RWPE1 (cell line): ENCODE data around the gene LRRC74B.
"Not testable (repeated sequence)": the region's sequence is repeated elsewhere in the genome, so short reads cannot be mapped to it uniquely, and the experiment has no call there.

ENCODE experiments used
- CTCF ChIA-PET: fragments of 350-600 bp; sonication (Branson Sonifier 250); formaldehyde crosslinking; extraction: SDS; loops from one replicate; lab custom pipeline; 2021; lab: Yijun Ruan, JAX
- POLR2A ChIA-PET: fragments of 400-600 bp; formaldehyde crosslinking; extraction: SDS; loops from one replicate; lab custom pipeline; 2020; ENCODE audit warnings: antibody characterized with exemption; ENCODE audit not compliant: low non-redundant PET; lab: Yijun Ruan, JAX
- DNase-seq: peaks from one replicate; pipeline ENCODE4 v3.0.0; 2012; ENCODE audit warnings: low spot score
- H3K27ac ChIP-seq: fragments of 450-650 bp; 2 replicates; pipeline ENCODE4 v1.5.1; 2017
- TF ChIP-seq, protein P1 (sequence below): fragments of 450-650 bp; conservative IDR thresholded peaks from 2 replicates; pipeline ENCODE4 v1.5.1; 2017; ENCODE audit warnings: low read depth, mild to moderate bottlenecking

LRRC74B gene

GRCh38 chr22:21079493-21079892, 33.7 kb downstream of the LRRC74B start:
- no peak for DNase-seq
- CTCF ChIA-PET, result no interaction called here
- H3K27ac ChIP-seq, result no peak overlapping the region
- POLR2A ChIA-PET, result interaction anchor here (0.7 kb wide), 1 partner anchor 108 kb away, joined by 4 read pairs; no protein-coding TSS in a partner anchor
- TF ChIP-seq, protein P1, sequence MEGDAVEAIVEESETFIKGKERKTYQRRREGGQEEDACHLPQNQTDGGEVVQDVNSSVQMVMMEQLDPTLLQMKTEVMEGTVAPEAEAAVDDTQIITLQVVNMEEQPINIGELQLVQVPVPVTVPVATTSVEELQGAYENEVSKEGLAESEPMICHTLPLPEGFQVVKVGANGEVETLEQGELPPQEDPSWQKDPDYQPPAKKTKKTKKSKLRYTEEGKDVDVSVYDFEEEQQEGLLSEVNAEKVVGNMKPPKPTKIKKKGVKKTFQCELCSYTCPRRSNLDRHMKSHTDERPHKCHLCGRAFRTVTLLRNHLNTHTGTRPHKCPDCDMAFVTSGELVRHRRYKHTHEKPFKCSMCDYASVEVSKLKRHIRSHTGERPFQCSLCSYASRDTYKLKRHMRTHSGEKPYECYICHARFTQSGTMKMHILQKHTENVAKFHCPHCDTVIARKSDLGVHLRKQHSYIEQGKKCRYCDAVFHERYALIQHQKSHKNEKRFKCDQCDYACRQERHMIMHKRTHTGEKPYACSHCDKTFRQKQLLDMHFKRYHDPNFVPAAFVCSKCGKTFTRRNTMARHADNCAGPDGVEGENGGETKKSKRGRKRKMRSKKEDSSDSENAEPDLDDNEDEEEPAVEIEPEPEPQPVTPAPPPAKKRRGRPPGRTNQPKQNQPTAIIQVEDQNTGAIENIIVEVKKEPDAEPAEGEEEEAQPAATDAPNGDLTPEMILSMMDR, result no peak

GRCh38 chr22:21080435-21081137, 34.8 kb downstream of the LRRC74B start:
- TF ChIP-seq, protein P1, result no peak
- no peak for DNase-seq
- H3K27ac ChIP-seq, result no peak overlapping the region
- ChIA-PET POLR2A (no interaction called here), CTCF (no interaction called here)

GRCh38 chr22:21082248-21082647, 36.5 kb downstream of the LRRC74B start:
- ChIA-PET POLR2A (no interaction called here), CTCF (no interaction called here)

DNA sequence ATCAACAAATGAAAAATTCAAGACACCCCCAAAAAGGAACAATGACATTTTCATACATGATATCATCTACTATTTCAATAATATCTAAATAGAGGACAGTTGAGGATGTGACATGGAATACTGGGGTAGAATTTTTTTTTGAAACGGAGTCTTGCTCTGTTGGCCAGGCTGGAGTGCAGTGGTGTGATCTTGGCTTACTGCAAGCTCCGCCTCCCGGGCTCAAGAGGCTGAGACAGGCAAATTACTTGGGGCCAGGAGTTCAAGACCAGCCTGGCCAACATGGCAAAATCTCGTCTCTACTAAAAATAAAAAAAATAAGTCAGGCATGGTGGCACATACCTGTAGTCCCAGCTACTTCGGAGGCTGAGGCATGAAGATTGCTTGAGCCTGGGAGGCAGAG, 41.4 kb downstream of the LRRC74B start:
- ChIA-PET POLR2A (no interaction called here), CTCF (no interaction called here)
- H3K27ac ChIP-seq, result no peak overlapping the region
- TF ChIP-seq, protein P1, result no peak
- no peak for DNase-seq

More at GRCh38 chr22:21082248-21082647, 36.5 kb downstream of the LRRC74B start:
- no peak overlapping the region for H3K27ac ChIP-seq
- DNase-seq, result no peak
- TF ChIP-seq, protein P1, result no peak

- DNase-seq, H3K27ac ChIP-seq, POLR2A ChIA-PET: not testable (repeated sequence)
- CTCF ChIA-PET, result interaction anchor here (0.6 kb wide), 1 partner anchor 152 kb away, joined by 3 read pairs; no protein-coding TSS in a partner anchor
These were observed 42.2 kb downstream of the LRRC74B start for GRCh38 chr22:21087926-21088325.

DNA sequence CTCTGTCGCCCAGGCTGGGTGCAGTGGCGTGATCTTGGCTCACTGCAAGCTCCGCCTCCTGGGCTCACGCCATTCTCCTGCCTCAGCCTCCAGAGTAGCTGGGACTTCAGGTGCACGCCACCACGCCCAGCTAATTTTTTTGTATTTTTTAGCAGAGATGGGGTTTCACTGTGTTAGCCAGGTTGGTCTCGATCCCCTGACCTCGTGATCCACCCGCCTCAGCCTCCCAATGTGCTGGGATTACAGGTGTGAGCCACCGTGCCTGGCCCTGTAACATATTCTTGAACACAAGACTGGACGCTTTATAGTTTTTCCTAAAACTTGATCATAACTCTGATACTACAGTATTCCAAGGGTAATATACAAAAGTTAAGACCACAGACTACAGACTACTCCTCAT, 45.5 kb downstream of the LRRC74B start:
- POLR2A ChIA-PET, DNase-seq: not testable (repeated sequence)
- CTCF ChIA-PET, result interaction anchor here (0.5 to 0.7 kb wide), 2 partner anchors 10 to 16 kb away, joined by 3 to 4 read pairs; no protein-coding TSS in a partner anchor

DNA sequence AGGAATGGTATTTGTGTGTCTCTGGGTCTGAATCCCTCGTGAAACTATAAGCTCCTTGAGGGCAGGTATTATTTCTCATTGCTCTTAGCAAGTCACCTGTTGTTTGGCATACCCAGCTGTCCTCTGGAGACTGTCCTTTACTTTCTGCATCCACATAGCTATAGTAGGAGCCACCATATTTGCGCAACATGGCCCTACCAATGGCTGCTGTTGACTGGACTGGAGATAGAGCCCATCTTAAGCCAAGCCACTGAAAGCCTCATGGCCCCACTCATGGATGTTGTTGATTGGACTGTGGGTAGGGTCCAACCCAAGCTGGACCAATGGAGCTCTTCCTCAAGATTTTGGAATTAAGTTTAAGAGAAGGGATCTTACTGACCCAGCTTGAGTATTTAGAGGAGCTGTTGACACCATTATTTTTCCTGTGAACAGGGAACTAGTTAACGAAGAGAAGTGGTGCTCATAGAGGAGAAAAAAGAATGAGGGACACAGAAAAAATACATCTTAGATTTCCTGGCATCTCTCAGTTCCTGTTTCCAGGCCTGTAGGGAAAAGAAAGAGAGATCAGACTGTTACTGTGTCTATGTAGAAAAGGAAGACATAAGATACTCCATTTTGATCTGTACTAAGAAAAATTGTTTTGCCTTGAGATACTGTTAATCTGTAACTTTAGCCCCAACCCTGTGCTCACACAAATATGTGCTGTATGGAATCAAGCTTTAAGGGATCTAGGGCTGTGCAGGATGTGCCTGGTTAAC, 47.2 kb downstream of the LRRC74B start:
- no peak for DNase-seq
- ChIA-PET CTCF (no interaction called here), POLR2A (no interaction called here)
- TF ChIP-seq, protein P1, result no peak
- no peak overlapping the region for H3K27ac ChIP-seq

More for the DNA sequence above, 45.5 kb downstream of the LRRC74B start:
- H3K27ac ChIP-seq, result not testable (repeated sequence)

DNA sequence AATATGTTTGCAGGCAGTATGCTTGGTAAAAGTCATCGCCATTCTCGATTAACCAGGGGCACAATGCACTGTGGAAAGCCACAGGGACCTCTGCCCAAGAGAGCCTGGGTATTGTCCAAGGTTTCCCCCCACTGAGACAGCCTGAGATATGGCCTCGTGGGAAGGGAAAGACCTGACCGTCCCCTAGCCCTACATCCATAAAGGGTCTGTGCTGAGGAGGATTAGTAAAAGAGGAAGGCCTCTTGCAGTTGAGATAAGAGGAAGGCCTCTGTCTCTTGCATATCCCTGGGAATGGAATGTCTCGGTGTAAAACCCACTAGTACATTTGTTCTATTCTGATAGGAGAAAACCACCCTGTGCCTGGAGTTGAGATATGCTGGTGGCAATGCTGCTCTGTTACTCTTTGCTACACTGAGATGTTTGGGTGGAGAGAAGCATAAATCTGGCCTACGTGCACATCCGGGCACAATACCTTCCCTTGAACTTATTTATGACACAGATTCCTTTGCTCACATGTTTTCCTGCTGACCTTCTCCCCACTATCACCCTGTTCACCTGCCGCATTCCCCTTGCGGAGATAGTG, 47.9 kb downstream of the LRRC74B start:
- POLR2A ChIA-PET, CTCF ChIA-PET, H3K27ac ChIP-seq, DNase-seq: not testable (repeated sequence)
